SKM-1 treated with dmso at 0.1 percent for 144 hours (cell line): Measurements from ENCODE around the gene CES3.
A peak's percentile ranks its signal among the peaks of the same experiment; 100 is the strongest.

Experiments used
- DNase-seq: peaks from one replicate; lab custom pipeline; 2025; ENCODE audit not compliant: unreplicated experiment; lab: John Stamatoyannopoulos, UW

Gene CES3

GRCh38 chr16:66961065-66961744, at the start of gene CES3:
Gene CES3, plus strand, starts transcription at chr16:66961266. Its CDS starts 42 bp downstream, at chr16:66961308.
- peak; percentile 82 for DNase-seq

DNA sequence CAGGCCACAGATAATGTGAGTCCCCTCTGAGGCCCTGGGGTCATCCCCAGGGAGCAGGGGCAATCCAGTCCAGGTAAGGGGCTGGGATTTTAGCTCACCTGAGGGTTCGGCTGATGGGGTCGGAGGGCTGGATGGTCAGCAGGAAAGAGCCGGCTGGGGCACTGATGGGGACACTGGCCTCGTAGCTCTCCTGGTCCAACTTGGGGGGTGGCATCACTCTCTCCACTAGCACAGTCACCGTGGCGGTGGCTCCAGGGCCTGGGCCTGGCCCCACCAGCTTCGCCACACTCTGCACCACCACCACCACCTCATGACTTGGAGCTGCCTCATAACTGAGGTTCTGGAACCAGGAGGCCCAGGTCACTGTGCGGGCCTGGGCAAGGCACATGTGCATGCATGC, 49.3 kb upstream of the CES3 start:
- no peak for DNase-seq

DNA sequence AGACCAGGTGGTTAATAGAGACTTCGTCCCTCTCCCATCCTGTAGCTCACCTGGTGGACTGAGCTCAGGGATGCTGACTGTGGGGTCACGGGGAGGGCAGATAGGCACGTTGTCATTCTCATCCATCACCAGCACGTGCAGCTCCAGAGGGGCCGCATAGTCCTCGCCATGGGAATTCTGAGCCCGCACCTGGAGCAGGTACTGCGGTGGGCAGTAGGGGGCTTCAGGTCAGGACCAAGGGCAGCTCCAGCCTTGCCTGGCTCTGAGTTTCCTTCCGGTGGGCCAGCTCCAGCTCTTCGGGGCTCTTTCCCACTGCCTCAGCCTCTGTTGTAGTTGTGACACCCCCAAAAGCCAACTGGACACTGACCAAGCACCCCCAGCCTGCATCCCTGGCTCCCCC, 48.0 kb upstream of the CES3 start:
- DNase-seq = no peak

- DNase-seq = no peak
Observed at GRCh38 chr16:66913711-66914110, 47.4 kb upstream of the CES3 start.

- no peak for DNase-seq
Observed at GRCh38 chr16:66914541-66914940, 46.5 kb upstream of the CES3 start.

DNA sequence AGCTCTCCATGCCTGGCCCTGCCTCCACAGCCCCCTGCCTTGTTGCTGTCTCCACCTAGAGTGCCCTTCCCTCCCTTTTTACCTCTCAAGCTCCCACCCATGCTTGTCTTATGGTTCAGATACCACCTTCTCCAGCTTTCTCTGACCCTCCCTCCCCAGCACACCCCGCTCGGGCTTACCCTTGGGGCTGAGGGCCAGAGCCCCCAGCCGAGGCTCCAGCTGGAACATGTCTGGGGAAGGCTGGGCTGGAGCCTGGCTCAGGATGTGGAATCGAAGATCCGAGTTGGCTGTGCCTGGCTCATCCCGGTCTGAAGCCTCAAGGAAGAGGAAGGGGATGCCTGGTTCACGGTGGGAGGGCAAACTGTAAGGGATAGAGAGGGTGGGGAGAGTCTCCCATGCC, 46.0 kb upstream of the CES3 start:
- no peak for DNase-seq

DNA sequence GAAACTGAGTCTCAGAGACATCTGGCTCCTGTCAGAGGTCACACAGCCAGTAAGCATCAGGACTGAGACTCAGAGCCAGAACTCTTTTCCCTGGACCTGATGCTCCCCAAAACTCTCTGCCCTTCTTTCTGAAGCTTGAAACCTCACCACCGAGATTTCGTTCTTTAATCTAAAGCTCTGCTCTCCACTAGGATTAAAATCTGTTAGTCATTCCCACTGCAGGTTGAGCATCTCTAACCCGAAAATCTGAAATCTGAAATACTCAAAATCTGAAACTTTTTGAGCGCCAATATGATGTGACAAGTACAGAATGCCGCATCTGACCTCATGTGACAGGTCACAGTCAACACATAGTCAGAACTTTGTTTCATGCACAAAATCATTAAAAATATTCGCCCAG, 44.5 kb upstream of the CES3 start:
- no peak for DNase-seq

DNA sequence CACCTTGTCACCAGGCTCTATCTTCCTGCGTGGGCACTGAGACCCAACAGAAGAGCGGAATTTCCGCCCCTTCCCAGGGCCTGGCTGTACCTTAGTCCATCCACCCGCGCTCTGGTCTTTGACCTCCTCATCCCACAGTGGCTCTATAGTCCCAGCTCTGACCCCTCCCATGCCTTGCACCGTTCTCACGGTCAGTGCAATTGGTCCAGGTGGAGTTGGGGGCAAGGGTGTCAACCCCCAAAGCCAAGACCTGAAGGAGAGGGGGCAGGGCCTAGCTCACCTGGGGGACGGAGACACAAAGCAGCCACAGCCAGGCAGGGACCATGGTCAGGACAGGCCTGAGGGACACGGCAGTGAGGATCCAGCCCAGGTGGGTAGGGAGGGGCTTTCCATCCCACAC, 43.3 kb upstream of the CES3 start:
- DNase-seq = no peak

DNA sequence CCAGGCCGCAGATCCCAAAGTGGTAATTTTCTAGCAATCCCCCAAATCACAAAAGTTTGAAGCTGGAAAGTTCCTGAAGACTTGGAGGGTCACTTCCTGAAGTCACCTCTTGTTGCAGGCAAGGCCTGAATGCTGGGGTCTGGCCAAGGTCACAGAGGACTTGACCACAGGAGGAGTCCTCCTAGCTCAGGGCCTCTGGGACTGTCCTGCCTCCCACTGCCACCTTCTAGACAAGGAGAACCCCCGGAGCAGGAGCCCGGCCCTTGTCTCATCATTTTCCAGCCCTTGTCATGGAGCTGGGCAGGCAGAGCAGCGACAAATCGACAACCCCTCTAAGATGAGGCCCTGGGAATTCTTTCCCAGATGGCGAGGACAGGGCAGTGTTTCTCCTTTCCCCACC, 42.7 kb upstream of the CES3 start:
- no peak for DNase-seq

- DNase-seq = no peak
Observed at GRCh38 chr16:66918803-66919568, 42.1 kb upstream of the CES3 start, which contains the start of gene CDH16. Gene CDH16, minus strand, starts transcription at chr16:66918885. Its CDS starts 820 bp downstream, at chr16:66918065.

- DNase-seq = no peak
Observed at GRCh38 chr16:66919569-66920298, 41.3 kb upstream of the CES3 start.

- no peak for DNase-seq
Observed at GRCh38 chr16:66920299-66920590, 40.8 kb upstream of the CES3 start.

DNA sequence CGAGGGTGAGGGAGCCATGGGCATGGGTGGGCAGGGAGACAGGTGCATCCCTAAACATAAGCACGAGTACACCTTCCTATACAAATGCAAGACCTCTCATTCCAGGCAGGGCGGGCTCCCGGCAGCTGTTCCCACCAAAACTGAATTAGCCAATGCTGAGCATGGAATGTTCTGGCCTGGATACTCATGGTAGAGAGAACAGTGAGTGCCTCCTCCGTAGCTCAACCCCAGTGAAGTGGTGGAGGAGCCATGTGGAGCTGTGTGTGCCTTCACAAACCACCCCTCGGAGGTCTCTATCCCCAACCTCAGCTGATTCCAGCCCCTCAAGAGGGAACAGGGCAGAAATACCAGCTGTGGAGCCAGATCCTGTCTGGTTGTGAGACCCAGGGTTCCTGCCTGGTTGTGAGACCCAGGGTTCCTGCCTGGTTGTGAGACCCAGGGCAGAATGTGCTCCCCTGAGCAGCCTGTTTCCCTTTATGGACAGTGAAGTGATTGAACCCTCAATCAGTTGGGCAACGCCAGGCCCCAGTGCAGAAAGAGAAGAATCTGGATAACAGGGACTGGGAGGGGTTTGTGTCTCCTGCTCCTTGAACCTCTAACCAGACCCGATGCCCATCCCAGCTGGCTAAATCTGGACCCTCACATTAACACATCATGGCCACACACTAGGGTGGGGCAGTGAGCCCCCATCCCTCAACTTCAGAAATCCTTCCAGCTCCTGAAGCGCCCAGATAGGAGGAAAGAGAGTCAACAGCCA, 40.0 kb upstream of the CES3 start:
- DNase-seq = no peak

GRCh38 chr16:66921729-66922450, 39.2 kb upstream of the CES3 start:
- DNase-seq = no peak

GRCh38 chr16:66923247-66923731, 37.8 kb upstream of the CES3 start:
- no peak for DNase-seq

GRCh38 chr16:66923866-66924265, 37.2 kb upstream of the CES3 start:
- no peak for DNase-seq

- DNase-seq = no peak
Observed at GRCh38 chr16:66924527-66925321, 36.3 kb upstream of the CES3 start.

DNA sequence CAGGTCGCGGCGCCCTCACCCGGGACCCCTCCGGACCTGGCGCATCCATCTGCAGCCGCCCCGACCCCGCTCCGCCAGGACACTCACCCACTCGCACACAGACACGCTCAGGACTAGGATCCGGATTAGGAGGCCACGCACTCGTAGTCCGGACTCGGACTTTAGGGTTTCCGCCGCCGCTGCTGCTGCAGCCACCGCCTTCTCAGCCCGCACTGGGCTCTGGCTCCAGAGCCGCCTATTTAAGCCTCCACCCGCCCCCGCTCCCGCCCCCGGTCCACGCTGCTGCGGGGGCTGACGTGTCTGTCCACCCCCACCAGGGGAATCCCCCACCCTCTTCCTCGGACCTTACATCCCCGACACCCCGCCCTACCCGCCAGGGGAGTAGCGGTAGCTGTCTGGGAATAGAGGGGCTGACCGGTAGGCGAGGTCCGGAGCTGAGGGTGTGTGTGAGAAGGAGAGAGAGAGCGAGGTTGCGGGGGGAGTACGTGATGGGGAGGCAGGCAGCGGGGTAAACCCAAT, 35.7 kb upstream of the CES3 start, which contains the start of gene RRAD:
RRAD (minus strand) TSS at position 214 of the 519 bp plus-strand sequence. CDS start 356 bp downstream, outside the sequence.
- no peak for DNase-seq

GRCh38 chr16:66926171-66926947, 34.7 kb upstream of the CES3 start:
- DNase-seq = no peak
